T1000 (cell line): ENCODE results near the gene GGNBP2.
"Not testable (repeated sequence)": the region's sequence is repeated elsewhere in the genome, so short reads cannot be mapped to it uniquely, and the experiment has no call there.

Experiments
- DNase-seq: peaks from one replicate; lab custom pipeline; 2025; ENCODE audit warnings: mixed read lengths; lab: John Stamatoyannopoulos, UW

Gene GGNBP2

GRCh38 chr17:36544307-36545076, at the start of gene GGNBP2:
Gene GGNBP2, plus strand, starts transcription at chr17:36544919. Its CDS starts 806 bp downstream, at chr17:36545725.
- DNase-seq, result peak; percentile 85

DNA sequence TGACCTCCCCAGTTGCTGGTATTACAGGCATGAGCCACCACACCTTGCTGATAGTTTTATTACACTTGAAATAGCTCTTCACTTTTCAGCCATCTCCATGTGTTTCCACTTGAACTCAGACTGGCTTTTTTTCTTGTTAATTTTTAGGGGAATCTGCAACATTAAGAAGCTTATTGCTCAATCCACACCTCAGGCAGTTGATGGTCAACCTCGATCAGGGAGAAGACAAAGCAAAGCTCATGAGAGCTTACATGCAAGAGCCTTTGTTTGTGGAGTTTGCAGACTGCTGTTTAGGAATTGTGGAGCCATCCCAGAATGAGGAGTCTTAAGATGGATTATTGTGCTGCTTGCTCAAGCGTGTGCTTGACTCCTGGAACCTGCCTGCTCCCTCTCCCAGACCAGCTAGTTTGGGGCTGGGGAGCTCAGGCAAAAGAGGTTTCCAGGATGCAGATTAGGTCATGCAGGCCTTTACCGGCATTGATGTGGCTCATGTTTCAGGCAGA, 49.6 kb upstream of the GGNBP2 start:
- DNase-seq, result no peak

DNA sequence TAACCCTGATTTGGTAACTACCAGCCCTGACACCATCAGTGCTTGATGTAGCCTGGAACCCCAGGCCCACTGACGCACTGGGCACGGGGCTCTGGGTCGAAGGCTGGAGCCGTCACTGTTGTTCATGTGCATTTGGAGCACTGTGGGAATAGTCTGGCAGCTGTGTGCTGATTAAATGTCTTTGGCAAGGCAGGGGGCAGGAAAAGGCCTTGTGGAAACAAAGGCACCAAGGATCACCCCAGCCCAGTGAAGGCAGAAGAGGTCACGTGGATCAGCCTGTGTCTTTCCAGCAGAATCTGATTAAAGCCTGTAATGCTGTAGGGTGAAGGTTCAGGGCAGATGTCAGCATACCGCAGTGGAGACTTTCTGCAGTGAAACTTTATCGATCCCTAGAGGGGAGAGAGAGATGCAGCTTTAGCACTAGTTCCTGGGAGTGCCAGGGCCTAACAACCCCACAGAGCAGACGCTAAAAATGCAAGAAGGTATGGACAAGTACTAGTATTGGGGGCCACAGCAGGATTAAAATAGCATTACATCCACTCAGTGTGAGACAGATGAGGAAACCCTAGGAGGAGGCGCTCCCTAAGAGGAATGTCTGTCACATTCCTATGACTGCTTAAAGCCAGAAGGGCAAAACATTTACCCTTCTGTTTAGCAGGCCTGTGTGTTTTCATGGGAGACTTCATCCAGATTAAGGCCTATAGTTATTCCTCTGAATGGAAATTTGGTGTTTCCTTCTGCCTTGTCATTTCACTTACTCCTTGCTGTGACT, 48.5 kb upstream of the GGNBP2 start:
- DNase-seq, result no peak

GRCh38 chr17:36498155-36498554, 46.6 kb upstream of the GGNBP2 start:
- no peak for DNase-seq

DNA sequence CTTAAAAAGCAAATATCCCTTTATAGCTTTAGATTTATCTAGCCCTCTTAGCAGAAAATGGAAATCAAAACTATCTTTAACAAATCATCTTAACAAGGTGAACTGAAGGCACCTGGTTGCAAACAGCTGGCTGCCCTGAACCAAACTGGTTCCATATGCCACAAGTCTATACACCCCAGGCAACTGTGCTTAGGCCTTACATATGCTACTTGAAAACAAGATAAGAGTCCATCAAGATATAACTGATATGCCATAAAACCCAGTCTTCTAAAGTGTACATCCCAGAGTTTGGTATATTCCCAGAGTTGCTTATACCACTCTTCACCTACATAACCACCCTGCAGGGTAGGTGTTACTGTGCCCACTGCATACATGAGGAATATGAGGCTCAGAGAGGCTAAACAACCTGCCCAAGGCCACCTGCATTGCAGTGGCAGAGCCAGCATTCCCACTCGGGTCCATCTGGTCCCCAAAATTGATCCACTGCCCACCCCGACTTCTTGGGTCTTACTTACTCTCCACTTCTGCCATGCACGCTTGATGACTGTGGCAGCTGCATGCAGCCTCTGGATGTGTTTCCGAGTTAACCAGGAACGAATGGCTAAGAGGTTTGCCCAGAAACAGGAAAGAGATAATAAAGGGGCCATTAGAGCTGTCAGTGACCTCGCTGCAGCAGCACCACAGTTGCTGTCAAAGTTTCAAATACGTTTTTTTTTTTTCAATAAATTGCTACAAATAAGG, 46.0 kb upstream of the GGNBP2 start:
- DNase-seq, result no peak

- DNase-seq, result no peak
Measured at GRCh38 chr17:36500745-36501225, 43.9 kb upstream of the GGNBP2 start.

GRCh38 chr17:36501351-36501750, 43.4 kb upstream of the GGNBP2 start:
- DNase-seq, result no peak

DNA sequence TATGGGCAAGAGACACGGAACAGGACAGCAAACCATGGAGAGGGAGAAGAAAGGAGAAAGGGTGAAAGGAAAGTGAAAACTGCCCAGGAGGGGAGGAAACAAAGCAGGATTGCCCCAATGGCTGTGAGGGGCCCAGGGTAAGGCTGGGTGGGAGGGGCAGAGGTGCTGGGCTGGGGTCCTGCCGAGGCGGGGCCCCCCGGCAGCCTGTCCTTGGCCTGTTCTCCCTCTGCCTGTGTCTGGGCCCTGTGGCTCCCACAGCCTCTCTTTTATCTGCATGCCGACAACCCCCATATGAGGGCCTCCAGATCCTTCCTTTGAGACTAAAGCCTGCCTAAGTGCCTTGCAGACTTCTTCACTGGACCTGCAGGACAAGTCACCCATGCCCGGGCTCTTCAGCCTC, 42.8 kb upstream of the GGNBP2 start:
- DNase-seq, result no peak

- no peak for DNase-seq
Measured at GRCh38 chr17:36503456-36504155, 41.1 kb upstream of the GGNBP2 start.

DNA sequence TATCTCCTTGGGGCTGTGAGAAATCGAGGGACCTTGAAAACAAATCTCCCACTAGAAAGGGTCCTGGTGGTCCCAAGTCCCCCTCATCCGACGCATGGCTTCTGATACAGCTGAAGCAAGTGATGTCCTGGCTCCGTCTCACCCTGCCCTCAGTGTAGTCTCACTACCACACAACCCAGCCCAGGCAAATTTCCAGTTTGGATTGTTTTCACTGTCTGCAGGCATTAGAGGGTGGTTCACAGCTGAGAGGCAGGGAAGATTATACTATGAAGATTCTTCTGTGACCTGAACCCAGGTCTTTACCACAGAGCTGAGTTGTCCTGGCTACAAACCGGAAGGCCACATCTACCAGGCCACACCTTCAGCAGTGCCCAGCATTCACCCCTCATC, 40.6 kb upstream of the GGNBP2 start:
- no peak for DNase-seq

DNA sequence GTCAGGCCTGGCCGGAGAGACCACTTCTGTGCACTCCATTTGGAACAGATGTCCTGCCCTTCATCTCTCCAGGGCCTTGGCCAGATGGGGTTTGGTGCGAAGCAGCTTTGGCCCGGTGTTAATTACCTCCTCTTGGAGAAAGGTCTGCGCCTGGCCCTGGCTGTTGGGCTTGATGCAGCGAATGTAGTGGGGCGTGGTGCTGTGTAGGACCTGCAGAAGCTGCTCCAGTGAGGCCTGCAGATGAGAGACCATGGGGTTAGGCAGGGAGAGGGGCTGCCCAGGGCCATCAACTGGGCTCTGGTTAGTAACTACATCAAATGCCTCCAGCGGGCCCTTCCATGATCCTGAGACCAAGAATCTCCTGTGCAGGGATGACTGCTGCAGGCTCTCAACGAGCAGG, 39.5 kb upstream of the GGNBP2 start:
- DNase-seq, result no peak

DNA sequence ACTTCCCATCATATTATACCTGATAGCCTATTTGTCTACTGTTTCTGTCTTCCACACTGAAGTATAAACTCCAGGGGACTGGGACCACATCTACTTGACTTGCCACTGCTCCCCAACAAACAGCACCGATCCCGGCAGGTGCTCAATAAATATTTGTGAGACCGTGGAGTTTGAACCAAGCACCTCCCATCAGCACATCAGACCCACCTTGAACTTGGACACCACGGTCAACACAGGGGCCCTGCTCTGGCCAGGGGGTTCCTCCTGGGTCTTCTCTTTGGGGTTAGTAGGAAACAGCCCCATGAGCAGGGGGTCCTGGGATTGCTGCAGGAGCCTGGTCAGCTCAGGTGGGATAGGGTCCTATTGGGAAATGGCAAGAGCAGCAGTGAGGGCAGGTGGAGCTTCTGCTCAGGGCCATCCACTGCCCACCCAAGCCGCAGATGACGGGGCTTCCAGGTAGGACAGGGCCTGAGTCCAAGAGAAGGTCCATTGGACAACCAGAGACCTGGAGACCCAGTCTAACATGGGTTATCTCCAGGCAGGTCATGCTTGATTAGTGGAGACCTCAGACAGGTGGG, 38.4 kb upstream of the GGNBP2 start:
- no peak for DNase-seq

DNA sequence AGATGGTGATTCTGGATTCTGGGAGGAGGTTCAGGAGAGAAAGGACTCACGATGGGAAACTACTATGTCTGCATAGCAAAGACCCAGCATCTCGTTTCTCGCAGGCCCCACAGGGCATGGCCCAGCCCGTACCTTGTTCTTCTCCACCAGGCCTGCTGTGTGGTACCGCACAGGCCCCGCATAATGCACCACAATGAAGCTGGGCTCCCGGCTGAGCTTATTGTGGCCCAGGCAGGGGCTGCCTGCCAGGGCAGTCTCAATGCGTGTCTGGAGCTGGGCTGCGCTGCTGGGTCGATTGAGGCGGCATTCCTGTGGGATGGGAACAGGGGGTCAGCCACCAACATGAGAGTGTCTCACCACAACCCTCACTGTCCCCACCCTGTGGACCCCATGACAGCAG, 37.9 kb upstream of the GGNBP2 start:
- DNase-seq, result no peak

DNA sequence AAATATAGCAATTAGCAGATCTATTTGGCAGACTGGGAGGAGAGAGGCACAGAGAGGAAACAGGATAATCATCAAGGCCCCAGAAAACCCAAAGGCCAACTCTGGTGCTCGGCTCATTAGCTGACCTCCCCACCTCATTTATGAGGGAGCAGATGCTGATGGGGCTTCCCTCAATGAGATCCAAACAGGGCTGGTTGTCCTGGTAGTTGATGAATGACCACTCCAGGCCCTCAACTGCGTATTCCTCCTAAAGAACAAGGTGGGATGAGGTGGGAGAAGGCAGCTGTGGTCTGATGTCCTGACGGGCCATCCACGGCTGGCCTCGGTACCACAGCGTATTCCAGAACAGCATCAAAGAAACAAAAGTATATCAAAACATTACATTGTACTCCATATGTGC, 37.5 kb upstream of the GGNBP2 start:
- DNase-seq, result no peak

GRCh38 chr17:36508439-36508838, 36.3 kb upstream of the GGNBP2 start:
- DNase-seq, result not testable (repeated sequence)

DNA sequence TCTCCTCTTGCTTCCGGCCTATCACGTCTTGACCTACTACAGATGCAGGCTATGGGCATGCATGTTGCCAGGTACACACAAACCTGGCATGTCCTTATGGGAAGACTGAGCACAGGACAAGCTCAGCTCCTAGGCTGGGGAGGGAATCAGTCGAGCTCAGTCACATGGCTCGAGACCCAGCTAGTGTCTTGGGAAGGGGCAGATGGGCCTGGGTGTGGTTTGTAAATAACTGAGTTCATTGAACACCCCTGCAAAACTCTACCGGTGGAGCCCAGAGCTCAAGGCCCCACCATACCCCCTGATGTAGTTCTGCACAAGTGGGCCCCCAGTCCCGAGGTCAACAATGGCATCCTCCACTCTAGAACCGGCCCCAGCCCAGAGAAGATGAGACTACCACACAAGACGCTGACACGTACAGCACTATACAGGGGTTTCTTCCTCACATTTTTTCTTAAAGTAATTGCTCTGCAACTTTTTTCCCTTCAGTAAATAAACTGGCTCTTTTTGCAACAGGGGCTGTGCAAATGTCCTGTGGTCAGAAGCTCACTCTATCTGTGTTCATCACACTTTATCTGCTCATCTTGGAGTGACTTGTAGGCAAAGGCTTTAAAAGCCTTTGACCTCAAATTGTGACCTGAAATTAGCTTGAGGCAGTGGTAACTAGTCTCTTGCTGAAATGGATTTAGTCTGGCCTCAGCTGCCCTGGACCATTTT, 35.3 kb upstream of the GGNBP2 start:
- DNase-seq, result no peak

DNA sequence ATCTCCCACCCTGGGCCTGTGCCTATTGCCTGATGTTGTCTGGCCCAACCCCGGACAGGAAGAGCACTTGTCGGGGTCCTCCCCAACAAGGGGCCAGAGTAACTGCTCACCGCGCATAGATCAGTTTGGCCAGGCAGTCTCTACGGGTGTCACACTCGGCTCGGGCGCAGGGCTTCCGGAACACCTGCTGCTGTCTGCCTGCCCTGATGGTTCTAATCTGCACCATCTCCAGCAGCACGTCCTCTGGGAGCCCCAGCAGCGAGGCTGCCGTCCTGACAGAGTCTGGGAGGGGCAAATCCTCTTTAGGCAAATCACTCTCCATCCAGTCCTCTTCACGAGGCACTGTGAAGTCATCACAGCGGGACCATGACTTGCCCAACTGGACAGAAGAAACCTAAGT, 34.1 kb upstream of the GGNBP2 start:
- DNase-seq, result no peak

GRCh38 chr17:36511216-36511615, 33.5 kb upstream of the GGNBP2 start:
- no peak for DNase-seq

DNA sequence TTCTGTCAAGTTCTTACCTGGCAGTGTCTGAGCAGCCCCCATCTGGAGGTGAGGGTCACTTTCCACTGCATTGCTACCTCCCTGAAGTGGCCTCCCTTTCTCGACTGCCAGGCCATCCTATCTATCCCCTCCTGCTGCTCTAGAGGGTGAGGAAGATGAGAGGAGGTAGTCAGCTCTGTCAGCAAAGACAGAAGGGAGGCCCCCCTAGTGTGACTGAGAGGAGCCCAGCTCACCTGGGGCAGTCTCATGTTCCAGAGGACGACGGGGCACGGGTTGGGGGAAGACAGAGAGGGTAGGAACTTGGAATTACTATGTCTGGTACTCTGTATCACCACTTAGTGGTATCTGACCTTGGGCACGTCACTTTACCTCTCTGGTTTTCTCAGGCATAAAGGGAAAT, 32.1 kb upstream of the GGNBP2 start:
- no peak for DNase-seq

DNA sequence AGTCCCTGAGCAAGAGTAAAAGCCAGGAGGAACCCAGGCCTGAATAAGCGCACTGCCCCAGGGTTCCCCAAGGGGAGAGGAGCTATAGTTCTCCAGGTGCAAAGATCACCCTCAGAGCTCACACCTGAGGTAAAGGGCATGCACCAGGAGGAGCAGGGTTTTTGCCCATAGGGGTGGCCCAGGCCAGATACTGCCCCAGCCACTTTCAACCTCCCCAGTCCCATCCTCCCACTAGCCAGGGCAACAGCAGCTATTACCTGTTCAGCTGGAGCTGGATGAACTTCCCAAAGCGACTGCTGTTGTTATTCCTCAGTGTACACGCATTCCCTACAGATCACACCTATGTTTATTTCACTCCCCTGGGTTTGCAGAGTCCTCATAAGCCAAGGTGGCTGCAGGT, 29.9 kb upstream of the GGNBP2 start:
- no peak for DNase-seq

DNA sequence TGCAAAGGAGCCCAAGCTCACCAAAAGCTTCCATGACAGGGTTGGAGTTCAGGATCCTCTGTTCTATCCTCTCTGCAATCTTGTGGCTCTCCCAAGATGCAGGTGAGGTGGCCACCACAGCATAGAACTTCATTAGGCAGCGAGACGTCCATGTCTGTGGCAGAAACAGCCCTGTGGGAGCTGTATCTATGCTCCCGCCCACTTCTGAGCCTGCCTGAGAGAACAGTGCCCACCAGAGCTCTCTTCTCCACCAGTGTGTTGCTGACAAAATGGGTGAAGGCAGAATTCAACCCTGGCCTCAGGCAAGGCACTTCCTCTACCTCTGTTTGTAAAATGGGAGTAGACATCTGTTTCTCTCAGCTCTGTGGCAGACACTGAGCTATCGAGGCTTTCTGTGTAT, 28.9 kb upstream of the GGNBP2 start:
- no peak for DNase-seq
